Measurements from ENCODE around the gene JAG2.

The JAG2 gene

DNA sequence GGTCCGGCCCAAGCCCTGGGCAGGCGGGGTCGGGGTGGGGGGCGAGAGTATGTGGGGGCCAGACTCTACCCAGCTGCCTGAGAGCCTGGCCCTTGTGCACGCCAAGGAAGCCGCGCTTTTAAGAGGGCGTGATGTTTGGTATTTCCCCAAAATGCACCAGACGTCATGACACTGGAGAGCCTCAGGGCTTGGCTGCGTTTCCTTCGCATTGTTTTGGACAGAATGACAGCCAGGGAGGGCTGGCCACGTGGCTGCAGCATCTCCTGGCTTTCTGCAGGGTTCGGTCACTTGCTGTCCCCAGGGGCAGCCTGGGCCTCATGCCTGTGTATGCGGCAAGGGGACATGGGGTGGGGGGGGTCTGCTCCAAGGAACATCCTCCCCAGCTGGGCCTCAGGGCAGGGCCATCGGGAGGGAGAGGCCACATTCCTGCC is 28.6 kb upstream of the JAG2 start:
- DNase-seq (no peak), ATAC-seq (peak; percentile 16)
- Mint-ChIP-seq H3K4me1 (peaks cover 32% of the 10 kb centered on the region), H3K9me3 (no peaks in the 10 kb centered on the region), H3K4me3 (no peak overlapping the region), H3K27ac (no peak overlapping the region), H3K36me3 (ENCODE audit: low read depth) (no peaks in the 10 kb centered on the region), H3K27me3 (peaks cover 37% of the 10 kb centered on the region)

GRCh38 chr14:105196265-105196960 is 27.8 kb upstream of the JAG2 start:
- DNase-seq (no peak), ATAC-seq (no peak)
- H3K36me3 Mint-ChIP-seq (ENCODE audit: low read depth): no peaks in the 10 kb centered on the region
- peaks cover 26% of the 10 kb centered on the region for H3K4me1 Mint-ChIP-seq
- H3K27me3 Mint-ChIP-seq: peaks cover 37% of the 10 kb centered on the region
- no peak overlapping the region for H3K27ac Mint-ChIP-seq
- no peaks in the 10 kb centered on the region for H3K9me3 Mint-ChIP-seq
- no peak overlapping the region for H3K4me3 Mint-ChIP-seq

- DNase-seq (no peak), ATAC-seq (no peak)
- no peak overlapping the region for H3K27ac Mint-ChIP-seq
- H3K4me1 Mint-ChIP-seq: peaks cover 26% of the 10 kb centered on the region
- H3K36me3 Mint-ChIP-seq (ENCODE audit: low read depth): no peaks in the 10 kb centered on the region
- H3K9me3 Mint-ChIP-seq: no peaks in the 10 kb centered on the region
- peaks cover 36% of the 10 kb centered on the region for H3K27me3 Mint-ChIP-seq
- H3K4me3 Mint-ChIP-seq: no peak overlapping the region
Observed at GRCh38 chr14:105195522-105196264, 27.1 kb upstream of the JAG2 start.

DNA sequence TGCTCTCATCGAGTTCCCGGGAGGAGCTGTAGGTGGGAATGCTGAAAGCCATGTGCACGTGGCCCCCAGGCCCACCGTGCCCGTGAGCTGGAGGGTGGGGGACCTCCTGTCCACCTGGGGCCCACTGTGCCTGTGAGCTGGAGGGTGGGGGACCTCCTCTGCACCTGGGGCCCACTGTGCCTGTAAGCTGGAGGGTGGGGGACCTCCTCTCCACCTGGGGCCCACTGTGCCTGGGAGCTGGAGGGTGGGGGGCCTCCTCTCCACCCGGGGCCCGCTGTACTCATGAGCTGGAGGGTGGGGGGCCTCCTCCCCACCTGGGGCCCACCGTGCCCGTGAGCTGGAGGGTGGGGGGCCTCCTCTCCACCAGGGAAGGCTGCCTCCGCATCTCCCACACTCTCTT is 26.5 kb upstream of the JAG2 start:
- no peaks in the 10 kb centered on the region for H3K36me3 Mint-ChIP-seq (ENCODE audit: low read depth)
- no peaks in the 10 kb centered on the region for H3K9me3 Mint-ChIP-seq
- no peak overlapping the region for H3K4me3 Mint-ChIP-seq
- ATAC-seq: no peak
- peaks cover 32% of the 10 kb centered on the region for H3K27me3 Mint-ChIP-seq
- no peak overlapping the region for H3K27ac Mint-ChIP-seq
- H3K4me1 Mint-ChIP-seq: peaks cover 26% of the 10 kb centered on the region
- no peak for DNase-seq

DNA sequence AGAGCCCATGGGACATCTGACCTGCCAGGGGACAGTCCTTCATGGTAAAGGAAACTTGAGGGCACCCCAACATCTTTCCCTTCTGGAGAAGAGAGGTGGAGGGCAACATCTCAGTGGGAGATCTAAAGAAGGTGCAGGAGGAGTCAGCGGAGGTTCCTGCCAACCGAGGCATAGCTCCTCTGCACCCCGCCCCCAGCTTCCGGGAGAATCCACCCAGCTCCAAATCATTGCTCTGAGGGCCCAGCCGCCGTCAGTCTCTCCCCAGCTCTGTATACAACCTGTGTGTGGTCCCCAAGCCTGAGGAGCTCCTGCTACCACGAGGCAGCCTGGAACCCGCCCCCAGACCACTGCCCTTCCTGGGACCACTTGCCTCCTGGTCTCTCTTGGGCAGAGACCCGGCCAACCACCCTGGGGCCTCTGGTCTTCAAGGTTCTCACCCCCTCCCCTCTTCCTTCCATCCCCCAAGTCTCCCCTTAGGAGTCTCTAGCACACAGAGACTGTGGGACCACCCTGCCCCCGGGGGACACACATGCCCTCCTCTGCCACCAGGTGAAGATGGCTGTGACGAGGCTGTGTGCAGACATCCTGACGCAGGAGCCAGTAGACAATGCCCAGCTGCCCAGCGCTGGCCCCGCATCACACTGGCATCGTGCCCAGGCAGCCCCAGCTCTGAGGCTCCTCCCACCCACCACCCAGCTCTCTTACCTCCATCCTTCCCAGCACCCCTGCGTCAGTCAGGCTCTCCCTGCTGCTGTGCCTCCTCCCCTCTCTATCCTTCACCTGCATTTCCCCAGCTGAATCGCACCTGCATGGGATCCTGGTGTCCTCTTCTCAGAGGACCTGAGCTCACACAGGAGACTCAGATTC is 25.6 kb upstream of the JAG2 start:
- Mint-ChIP-seq H3K9me3 (no peaks in the 10 kb centered on the region), H3K36me3 (ENCODE audit: low read depth) (no peaks in the 10 kb centered on the region), H3K27me3 (peaks cover 26% of the 10 kb centered on the region), H3K4me1 (peaks cover 26% of the 10 kb centered on the region), H3K27ac (no peak overlapping the region), H3K4me3 (no peak overlapping the region)
- no peak for ATAC-seq
- peak; percentile 44 for DNase-seq

DNA sequence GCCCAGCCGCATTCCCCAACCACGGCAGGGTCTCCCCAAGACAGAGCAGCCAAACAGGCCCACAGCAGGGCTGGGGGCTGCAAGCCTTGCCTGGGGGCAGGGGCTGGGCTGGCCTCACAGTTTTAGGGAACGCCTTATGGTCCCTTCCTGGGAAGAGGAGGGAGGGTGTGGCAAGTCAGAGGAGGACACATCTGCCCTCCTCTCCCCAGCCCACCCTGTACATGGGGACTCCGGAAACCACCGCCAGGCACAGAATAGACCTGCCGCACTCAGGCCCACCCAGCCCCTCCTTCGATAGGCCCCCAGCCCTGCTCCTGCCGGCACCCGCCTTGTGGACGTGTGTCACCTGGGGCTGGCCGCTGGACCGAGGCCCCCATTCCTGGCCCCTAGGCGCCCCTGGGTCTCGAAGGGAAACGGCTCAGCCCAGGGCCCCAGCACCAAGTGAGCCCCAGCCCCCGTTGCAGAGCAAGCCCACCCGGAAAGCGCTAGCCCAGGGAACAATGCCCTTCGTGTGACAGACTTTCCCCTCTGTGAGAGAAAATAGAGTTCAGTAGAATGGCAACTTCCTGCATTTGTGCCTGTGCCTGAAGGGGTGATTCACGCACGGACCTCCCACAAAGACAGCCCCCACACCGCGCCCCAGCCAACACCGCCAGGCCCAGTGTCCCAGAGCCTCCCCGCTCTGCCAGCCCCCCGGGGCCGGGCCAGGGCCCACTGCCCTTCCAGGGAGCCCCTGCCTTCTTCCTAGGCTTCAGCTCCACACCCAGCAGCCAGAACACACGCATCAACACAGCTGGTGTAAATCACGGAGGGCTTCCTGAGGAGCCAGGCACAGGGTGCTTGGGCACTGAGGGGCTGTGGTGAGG is 24.5 kb upstream of the JAG2 start:
- ATAC-seq: peak; percentile 53
- Mint-ChIP-seq H3K9me3 (peaks cover 6% of the 10 kb centered on the region), H3K27ac (no peak overlapping the region), H3K36me3 (ENCODE audit: low read depth) (no peaks in the 10 kb centered on the region), H3K4me3 (no peak overlapping the region), H3K4me1 (peaks cover 26% of the 10 kb centered on the region), H3K27me3 (peaks cover 22% of the 10 kb centered on the region)
- DNase-seq: peak; percentile 46

- no peak overlapping the region for H3K4me3 Mint-ChIP-seq
- H3K4me1 Mint-ChIP-seq: peaks cover 3% of the 10 kb centered on the region
- H3K27me3 Mint-ChIP-seq: peaks cover 7% of the 10 kb centered on the region
- ATAC-seq (no peak), DNase-seq (no peak)
- H3K27ac Mint-ChIP-seq: no peak overlapping the region
- H3K36me3 Mint-ChIP-seq (ENCODE audit: low read depth): no peaks in the 10 kb centered on the region
- H3K9me3 Mint-ChIP-seq: peaks cover 6% of the 10 kb centered on the region
Observed at GRCh38 chr14:105187935-105188524, 19.5 kb upstream of the JAG2 start.

GRCh38 chr14:105187116-105187515 is 18.5 kb upstream of the JAG2 start:
- peaks cover 7% of the 10 kb centered on the region for H3K27me3 Mint-ChIP-seq
- H3K27ac Mint-ChIP-seq: no peak overlapping the region
- peaks cover 6% of the 10 kb centered on the region for H3K9me3 Mint-ChIP-seq
- peaks cover 3% of the 10 kb centered on the region for H3K4me1 Mint-ChIP-seq
- H3K4me3 Mint-ChIP-seq: no peak overlapping the region
- no peaks in the 10 kb centered on the region for H3K36me3 Mint-ChIP-seq (ENCODE audit: low read depth)
- ATAC-seq (no peak), DNase-seq (no peak)

DNA sequence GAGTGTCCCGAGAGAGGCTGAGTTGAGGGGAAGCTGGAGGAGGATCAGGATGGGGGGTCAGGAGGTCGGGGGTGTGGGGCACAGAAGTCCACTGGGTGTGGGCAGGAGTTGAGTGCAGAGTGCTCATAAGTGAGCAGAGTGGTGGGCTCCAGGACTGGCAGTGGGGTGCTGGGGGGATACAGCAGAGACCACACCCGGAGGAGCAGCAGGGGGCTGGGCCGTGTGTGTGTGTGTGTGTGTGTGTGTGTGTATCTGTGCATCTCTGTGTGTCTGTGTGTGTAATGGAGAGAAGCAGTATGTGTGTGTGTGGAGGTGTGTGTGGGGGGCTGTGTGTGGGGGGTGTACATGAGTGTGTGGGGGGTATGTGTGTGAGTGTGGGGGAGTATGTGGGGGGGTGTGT is 17.4 kb upstream of the JAG2 start:
- ATAC-seq: no peak
- Mint-ChIP-seq H3K36me3 (ENCODE audit: low read depth) (no peaks in the 10 kb centered on the region), H3K27me3 (peaks cover 7% of the 10 kb centered on the region), H3K4me1 (peaks cover 5% of the 10 kb centered on the region), H3K9me3 (peaks cover 6% of the 10 kb centered on the region), H3K27ac (no peak overlapping the region), H3K4me3 (no peak overlapping the region)
- DNase-seq: no peak

- DNase-seq (no peak), ATAC-seq (no peak)
- peaks cover 6% of the 10 kb centered on the region for H3K9me3 Mint-ChIP-seq
- no peak overlapping the region for H3K4me3 Mint-ChIP-seq
- H3K36me3 Mint-ChIP-seq (ENCODE audit: low read depth): no peaks in the 10 kb centered on the region
- no peak overlapping the region for H3K27ac Mint-ChIP-seq
- peaks cover 6% of the 10 kb centered on the region for H3K4me1 Mint-ChIP-seq
- H3K27me3 Mint-ChIP-seq: peaks cover 9% of the 10 kb centered on the region
Observed at GRCh38 chr14:105185001-105185400, 16.4 kb upstream of the JAG2 start.

- Mint-ChIP-seq H3K27me3 (peaks cover 13% of the 10 kb centered on the region), H3K27ac (no peak overlapping the region), H3K4me1 (peaks cover 6% of the 10 kb centered on the region), H3K4me3 (no peak overlapping the region), H3K9me3 (peaks cover 6% of the 10 kb centered on the region), H3K36me3 (ENCODE audit: low read depth) (no peaks in the 10 kb centered on the region)
- DNase-seq (no peak), ATAC-seq (no peak)
Observed at GRCh38 chr14:105184461-105184860, 15.9 kb upstream of the JAG2 start.

- H3K4me3 Mint-ChIP-seq: peak overlapping the region; percentile 58
- DNase-seq: no peak
Observed at GRCh38 chr14:105182296-105183020, 13.9 kb upstream of the JAG2 start.

DNA sequence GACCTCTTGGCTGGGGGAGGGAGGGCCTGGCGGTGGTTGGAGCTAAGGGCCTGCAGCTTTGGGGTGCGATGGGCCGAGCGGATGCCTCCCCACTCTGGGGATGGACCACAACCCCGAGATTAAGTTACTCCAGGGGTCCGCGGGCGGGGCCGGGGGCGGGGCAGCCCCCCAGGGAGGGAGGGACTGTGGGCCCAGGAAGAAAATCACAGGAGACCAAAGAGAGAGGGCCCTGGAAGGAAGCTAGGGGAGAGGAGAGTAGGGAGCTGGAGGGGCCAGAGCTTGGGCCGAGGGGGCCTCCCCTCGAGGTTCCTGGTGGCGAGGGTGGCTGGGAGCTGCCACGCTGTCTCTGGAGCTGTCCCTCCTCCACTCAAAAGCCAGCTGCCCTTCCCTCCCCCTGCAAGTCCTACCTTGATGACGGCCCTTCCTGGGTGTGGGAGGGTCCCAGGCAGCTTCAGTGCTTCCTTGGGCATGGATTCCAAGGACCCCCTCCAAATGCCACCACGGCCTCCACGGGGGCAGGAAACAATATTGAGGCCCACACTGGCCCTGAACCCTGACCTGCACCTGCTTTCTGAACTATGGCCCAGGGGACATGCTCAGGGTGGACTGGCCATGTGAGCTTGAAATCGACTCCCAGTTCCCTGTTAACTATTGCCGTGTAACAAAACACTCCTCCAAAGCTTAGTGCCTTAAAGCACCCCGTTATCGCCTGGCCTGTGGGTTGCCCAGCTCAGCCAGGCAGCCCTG is 13.1 kb upstream of the JAG2 start:
- DNase-seq: no peak
- H3K4me3 Mint-ChIP-seq: peak overlapping the region; percentile 58
- peaks cover 6% of the 10 kb centered on the region for H3K4me1 Mint-ChIP-seq
- no peaks in the 10 kb centered on the region for H3K9me3 Mint-ChIP-seq
- ATAC-seq: no peak
- peaks cover 9% of the 10 kb centered on the region for H3K27me3 Mint-ChIP-seq
- H3K27ac Mint-ChIP-seq: no peak overlapping the region
- H3K36me3 Mint-ChIP-seq (ENCODE audit: low read depth): no peaks in the 10 kb centered on the region

More at GRCh38 chr14:105182296-105183020, 13.9 kb upstream of the JAG2 start:
- Mint-ChIP-seq H3K4me1 (peaks cover 6% of the 10 kb centered on the region), H3K36me3 (ENCODE audit: low read depth) (no peaks in the 10 kb centered on the region), H3K27ac (no peak overlapping the region), H3K9me3 (no peaks in the 10 kb centered on the region), H3K27me3 (peaks cover 9% of the 10 kb centered on the region)
- ATAC-seq: no peak

Data from activated naive CD8-positive, alpha-beta T cell treated with anti-CD3 and anti-CD28 coated beads, Interleukin-2, amount 50 U/mL, for 24 hours (primary cell).